CD14-positive monocyte (primary cell): ENCODE data around the gene DUS4L. TPM values are rescaled to one million over a fixed set of nuclear protein-coding genes. Genes with fewer than 3 reads are reported as not detected.

Experiments used
- DNase-seq, 3 donors: peaks; one replicate each; pipeline ENCODE4 v3.0.0-alpha.2; 2011 to 2022
- H2AFZ ChIP-seq: 2 replicates; pipeline ENCODE4 v1.6.0; 2012; ENCODE audit warnings: mild to moderate bottlenecking, low read depth, low read length, inconsistent platforms; ENCODE audit not compliant: insufficient read depth, poor library complexity, severe bottlenecking
- H3K27ac ChIP-seq, 2 donors: 1 replicate in 1 of 2; 2 replicates in 1 of 2; pipeline ENCODE4 v1.5.1; 2012 to 2013; ENCODE audit warnings: low read length in 2 of 2, control low read depth in 1 of 2, inconsistent platforms in 1 of 2, low read depth in 1 of 2, mild to moderate bottlenecking in 1 of 2
- H3K27me3 ChIP-seq, 2 donors: one replicate each; pipeline versions ENCODE4 v1.6.0 to v1.6.1; 2011 to 2013; ENCODE audit warnings: low read length in 2 of 2; ENCODE audit not compliant: control insufficient read depth in 2 of 2, insufficient read depth in 2 of 2
- H3K36me3 ChIP-seq, 2 donors: replicated peaks in 1 of 2; 1 replicate in 1 of 2; 2 replicates in 1 of 2; pipeline versions ENCODE4 v1.5.1 to v1.6.1; 2012 to 2013; ENCODE audit warnings: low read length in 2 of 2, control low read depth in 1 of 2, inconsistent platforms in 1 of 2, mild to moderate bottlenecking in 1 of 2; ENCODE audit not compliant: insufficient read depth in 2 of 2, control insufficient read depth in 1 of 2
- H3K4me1 ChIP-seq, 2 donors: 1 replicate in 1 of 2; 2 replicates in 1 of 2; pipeline versions ENCODE4 v1.5.1 to v1.6.1; 2012 to 2013; ENCODE audit warnings: low read length in 2 of 2, control low read depth in 1 of 2, inconsistent platforms in 1 of 2, mild to moderate bottlenecking in 1 of 2, moderate library complexity in 1 of 2; ENCODE audit not compliant: insufficient read depth in 2 of 2, control insufficient read depth in 1 of 2
- H3K4me2 ChIP-seq: replicated peaks from 2 replicates; pipeline ENCODE3; 2012; ENCODE audit warnings: low read length, moderate library complexity, mild to moderate bottlenecking; ENCODE audit not compliant: poor library complexity, severe bottlenecking; ENCODE audit errors: extremely low read depth
- H3K4me3 ChIP-seq, 3 experiments: fragments of 200-600 bp in 1 of 3; sonication (generic) in 1 of 3; replicated peaks in 1 of 3; 1 replicate in 2 of 3; 2 replicates in 1 of 3; pipeline ENCODE4 v1.5.1; 2011 to 2013; ENCODE audit warnings: low read length in 3 of 3, mild to moderate bottlenecking in 3 of 3, control low read depth in 2 of 3, low read depth in 2 of 3, inconsistent platforms in 1 of 3, moderate library complexity in 1 of 3
- H3K79me2 ChIP-seq: 2 replicates; pipeline ENCODE4 v1.6.0; 2012; ENCODE audit warnings: mild to moderate bottlenecking, control low read depth, inconsistent platforms, low read length, moderate library complexity; ENCODE audit not compliant: insufficient read depth
- H3K9ac ChIP-seq: 2 replicates; pipeline ENCODE4 v1.6.0; 2017; ENCODE audit warnings: low read length, mild to moderate bottlenecking; ENCODE audit not compliant: insufficient read depth, poor library complexity, severe bottlenecking
- H3K9me3 ChIP-seq, 2 donors: replicated peaks in 1 of 2; 1 replicate in 1 of 2; 2 replicates in 1 of 2; pipeline versions ENCODE4 v1.5.1 to v1.6.1; 2012 to 2013; ENCODE audit warnings: low read length in 2 of 2, control low read depth in 1 of 2; ENCODE audit not compliant: control insufficient read depth in 1 of 2, insufficient read depth in 1 of 2
- H4K20me1 ChIP-seq: 2 replicates; pipeline ENCODE4 v1.6.0; 2012; ENCODE audit warnings: mild to moderate bottlenecking, low read length, control low read depth, moderate library complexity; ENCODE audit not compliant: insufficient read depth
- H3K27ac Mint-ChIP-seq, 7 donors: one replicate each; pipeline ENCODE4 v1.8.0; 2020; ENCODE audit warnings: mild to moderate bottlenecking in 7 of 7, mixed read lengths in 7 of 7, moderate library complexity in 6 of 7, inconsistent platforms in 2 of 7
- H3K27me3 Mint-ChIP-seq, 3 donors: one replicate each; pipeline ENCODE4 v1.8.0; 2021 to 2022; ENCODE audit warnings: low read depth in 3 of 3, mild to moderate bottlenecking in 3 of 3, mixed read lengths in 3 of 3, moderate library complexity in 3 of 3, inconsistent platforms in 1 of 3
- H3K36me3 Mint-ChIP-seq, 2 donors: one replicate each; pipeline ENCODE4 v1.8.0; 2020; ENCODE audit warnings: mixed read lengths in 2 of 2, inconsistent platforms in 1 of 2, mild to moderate bottlenecking in 1 of 2
- H3K4me1 Mint-ChIP-seq: one replicate; pipeline ENCODE4 v1.8.0; 2020; ENCODE audit warnings: mild to moderate bottlenecking, mixed read lengths
- H3K4me3 Mint-ChIP-seq, 2 donors: one replicate each; pipeline ENCODE4 v1.8.0; 2020; ENCODE audit warnings: mild to moderate bottlenecking in 2 of 2, mixed read lengths in 2 of 2, moderate library complexity in 1 of 2
- H3K9me3 Mint-ChIP-seq, 7 donors: one replicate each; pipeline ENCODE4 v1.8.0; 2020 to 2022; ENCODE audit warnings: mixed read lengths in 7 of 7, mild to moderate bottlenecking in 6 of 7, moderate library complexity in 6 of 7, inconsistent platforms in 2 of 7
- WGBS: methylation state at CpG from one replicate; pipeline ENCODE4 v1.1.5; 2013; ENCODE audit warnings: missing lambda C conversion rate; ENCODE audit not compliant: insufficient coverage; 5-methylcytosine and 5-hydroxymethylcytosine counted together
- intact Hi-C, 2 donors: fragments of 100-400 bp; cut with micrococcal nuclease; formaldehyde crosslinking; loops; one replicate each; pipeline versions ENCODE4 v1.15.0 to v1.15.1; 2023
- polyA plus RNA-seq, 3 donors: library from polyadenylated mRNA; depleted of rRNA in 1 of 3; unstranded in 2 of 3; stranded (reverse) in 1 of 3; fragments of 300-500 nt in 2 of 3; fragments of >200 nt in 1 of 3; fragmentation: Illumina TruSeq in 2 of 3; gene quantifications; 1 replicate in 2 of 3; 2 replicates in 1 of 3; pipeline ENCODE4 v1.2.3, GENCODE V29; 2012 to 2021
- TF ChIP-seq, protein P1 (sequence below): fragments of 200-600 bp; IDR thresholded peaks from one replicate; pipeline ENCODE4 v1.8.0; 2022; ENCODE audit warnings: antibody characterized with exemption, mild to moderate bottlenecking

Gene DUS4L
- polyA plus RNA-seq, 3 donors = 1.6 to 2.3 (median 1.7) TPM

DNA sequence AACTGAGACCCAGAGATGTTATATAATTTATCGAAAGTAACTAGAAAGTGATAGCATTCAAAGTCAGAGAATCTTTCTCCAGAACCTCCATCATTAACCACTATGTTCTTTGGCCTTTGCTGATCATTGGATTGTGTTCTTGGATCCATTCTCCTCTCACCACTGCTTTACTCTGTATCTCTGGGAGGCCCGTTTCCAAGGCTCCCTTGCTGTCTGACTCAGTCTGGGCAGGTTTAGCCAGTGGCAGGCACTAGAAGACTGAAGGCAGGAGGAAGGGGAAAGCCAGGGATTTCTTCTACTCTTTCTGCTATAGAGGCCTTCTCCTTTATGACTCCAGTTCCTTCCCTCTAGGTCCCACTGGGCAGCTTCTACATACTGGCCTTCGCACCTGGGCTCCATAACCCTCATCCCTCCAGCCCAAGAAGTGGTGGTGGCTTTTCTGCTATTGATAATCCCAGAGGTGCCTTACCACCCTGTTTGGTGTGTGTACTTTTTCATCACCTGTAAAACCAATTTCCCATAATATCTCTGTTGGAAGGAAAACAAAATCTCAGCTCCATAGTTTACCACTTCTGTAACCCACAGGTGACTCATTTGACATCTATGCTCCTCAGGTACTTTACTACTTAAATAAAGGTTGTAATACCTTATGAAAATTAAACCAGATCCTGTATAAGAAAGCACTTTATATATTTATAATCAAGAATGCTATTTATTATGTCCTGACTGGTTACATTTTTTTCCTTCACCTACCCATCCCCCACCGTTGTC, 52.3 kb downstream of the DUS4L start:
- H3K4me1 ChIP-seq = no peaks in the 10 kb centered on the region

DNA sequence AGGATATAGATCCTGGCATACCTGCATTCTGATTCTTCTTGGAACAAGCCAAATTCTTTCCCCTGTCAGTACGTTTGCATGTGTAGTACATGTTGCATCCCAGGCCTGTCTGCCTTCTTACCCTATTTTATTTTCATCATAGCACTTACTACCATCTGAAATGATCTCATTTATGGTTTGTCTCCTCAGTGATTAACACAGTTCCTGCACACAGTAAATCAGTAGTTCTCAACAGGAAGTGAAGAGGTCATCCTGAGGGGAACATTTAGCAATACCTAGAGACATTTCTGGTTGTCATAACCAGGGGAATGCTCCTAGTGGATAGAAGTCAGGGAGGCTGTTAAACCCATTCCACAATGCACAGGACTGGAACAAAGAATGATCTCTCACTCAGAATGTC, 58.7 kb downstream of the DUS4L start:
- intact Hi-C loops = no loop called here
- peaks cover 0 to 9% of the 10 kb centered on the region in 2 donors for H3K36me3 Mint-ChIP-seq
- H3K27ac ChIP-seq = peak overlapping the region in 1 of 2 donors; percentile 26

More for the DNA sequence above, 52.3 kb downstream of the DUS4L start:
- no peak overlapping the region for H3K9ac ChIP-seq
- no CpG with 5 or more reads among the region's 4 CpGs for WGBS
- Mint-ChIP-seq H3K4me3 (no peak overlapping the region), H3K27me3 (peaks cover 0 to 3% (median 0%) of the 10 kb centered on the region in 3 donors), H3K36me3 (peaks cover 42 to 45% of the 10 kb centered on the region in 2 donors), H3K4me1 (no peaks in the 10 kb centered on the region), H3K9me3 (no peaks in the 10 kb centered on the region), H3K27ac (peak overlapping the region in 2 of 7 donors; percentile 14 to 57)
- H3K36me3 ChIP-seq = peaks cover 24 to 63% of the 10 kb centered on the region in 2 donors
- TF ChIP-seq, protein P1, sequence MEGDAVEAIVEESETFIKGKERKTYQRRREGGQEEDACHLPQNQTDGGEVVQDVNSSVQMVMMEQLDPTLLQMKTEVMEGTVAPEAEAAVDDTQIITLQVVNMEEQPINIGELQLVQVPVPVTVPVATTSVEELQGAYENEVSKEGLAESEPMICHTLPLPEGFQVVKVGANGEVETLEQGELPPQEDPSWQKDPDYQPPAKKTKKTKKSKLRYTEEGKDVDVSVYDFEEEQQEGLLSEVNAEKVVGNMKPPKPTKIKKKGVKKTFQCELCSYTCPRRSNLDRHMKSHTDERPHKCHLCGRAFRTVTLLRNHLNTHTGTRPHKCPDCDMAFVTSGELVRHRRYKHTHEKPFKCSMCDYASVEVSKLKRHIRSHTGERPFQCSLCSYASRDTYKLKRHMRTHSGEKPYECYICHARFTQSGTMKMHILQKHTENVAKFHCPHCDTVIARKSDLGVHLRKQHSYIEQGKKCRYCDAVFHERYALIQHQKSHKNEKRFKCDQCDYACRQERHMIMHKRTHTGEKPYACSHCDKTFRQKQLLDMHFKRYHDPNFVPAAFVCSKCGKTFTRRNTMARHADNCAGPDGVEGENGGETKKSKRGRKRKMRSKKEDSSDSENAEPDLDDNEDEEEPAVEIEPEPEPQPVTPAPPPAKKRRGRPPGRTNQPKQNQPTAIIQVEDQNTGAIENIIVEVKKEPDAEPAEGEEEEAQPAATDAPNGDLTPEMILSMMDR = no peak
- intact Hi-C loops = no loop called here
- H3K4me2 ChIP-seq = no peak overlapping the region
- no peaks in the 10 kb centered on the region for H3K9me3 ChIP-seq
- H3K27ac ChIP-seq = no peak overlapping the region
- no peak overlapping the region for H3K4me3 ChIP-seq
- DNase-seq = no peak
- no peaks in the 10 kb centered on the region for H4K20me1 ChIP-seq
- no peaks in the 10 kb centered on the region for H3K79me2 ChIP-seq
- no peaks in the 10 kb centered on the region for H3K27me3 ChIP-seq
- H2AFZ ChIP-seq = no peak overlapping the region

More for the DNA sequence above, 58.7 kb downstream of the DUS4L start:
- H3K27me3 Mint-ChIP-seq = peaks cover 0 to 4% (median 0%) of the 10 kb centered on the region in 3 donors
- Histone ChIP-seq H3K27me3 (no peaks in the 10 kb centered on the region), H3K9me3 (no peaks in the 10 kb centered on the region), H3K4me3 (no peak overlapping the region), H4K20me1 (no peaks in the 10 kb centered on the region), H2AFZ (no peak overlapping the region), H3K79me2 (no peaks in the 10 kb centered on the region), H3K4me2 (peak overlapping the region; percentile 9), H3K4me1 (peaks cover 12 to 13% of the 10 kb centered on the region in 2 donors), H3K9ac (peak overlapping the region; percentile 0), H3K36me3 (peaks cover 0 to 33% of the 10 kb centered on the region in 2 donors)
- 86% methylated on average over 1 of the region's 1 CpG for WGBS
- no peaks in the 10 kb centered on the region for H3K4me1 Mint-ChIP-seq
- TF ChIP-seq, protein P1 = no peak
- DNase-seq = peak; percentile 55 to 63 (median 55)
- no peak overlapping the region for H3K4me3 Mint-ChIP-seq
- peaks cover 0 to 3% (median 0%) of the 10 kb centered on the region in 7 donors for H3K9me3 Mint-ChIP-seq
- no peak overlapping the region for H3K27ac Mint-ChIP-seq
